Nucleus accumbens (tissue), 56 donors: ENCODE results near the gene RSF1.

Source experiments
- DNase-seq, 56 donors: peaks; one replicate each; lab custom pipeline; 2025; lab: John Stamatoyannopoulos, UW

Gene RSF1

DNA sequence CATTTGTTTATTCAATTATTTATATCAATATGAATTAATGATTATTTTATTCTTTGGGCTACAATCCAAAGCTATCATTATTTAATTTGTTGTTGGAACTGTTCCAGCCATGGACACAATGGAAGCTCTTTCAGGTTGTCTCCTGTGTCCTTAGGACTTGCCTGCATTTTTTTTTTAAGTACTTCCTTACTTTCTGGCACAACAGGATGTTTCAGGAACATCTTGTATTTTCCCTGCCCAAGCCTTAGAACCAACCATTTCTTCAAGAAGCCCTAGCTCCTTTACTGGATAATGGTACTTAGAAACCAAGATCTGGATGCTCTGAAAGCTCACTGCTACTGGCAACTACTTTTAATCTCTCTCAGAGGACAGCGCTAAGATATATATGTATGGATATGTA is 125.1 kb downstream of the RSF1 start:
- DNase-seq: no peak

DNA sequence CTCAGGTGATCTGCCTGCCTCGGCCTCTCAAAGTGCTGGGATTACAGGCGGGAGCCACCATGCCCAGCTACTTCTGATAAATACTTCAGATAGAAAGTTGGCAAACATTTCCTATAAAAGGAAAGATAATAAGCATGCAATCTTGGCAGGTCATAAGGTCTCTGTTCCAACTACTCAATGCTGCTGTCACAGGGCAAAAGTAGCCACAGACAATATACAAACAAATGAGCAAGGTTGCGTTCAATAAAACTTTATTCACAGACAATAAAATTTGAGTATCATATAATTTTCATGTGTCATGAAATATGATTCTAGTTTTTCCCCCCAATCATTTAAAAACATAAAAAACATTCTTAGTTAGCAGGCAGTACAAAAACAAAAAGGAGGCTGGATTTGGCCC is 129.9 kb downstream of the RSF1 start:
- no peak for DNase-seq

DNA sequence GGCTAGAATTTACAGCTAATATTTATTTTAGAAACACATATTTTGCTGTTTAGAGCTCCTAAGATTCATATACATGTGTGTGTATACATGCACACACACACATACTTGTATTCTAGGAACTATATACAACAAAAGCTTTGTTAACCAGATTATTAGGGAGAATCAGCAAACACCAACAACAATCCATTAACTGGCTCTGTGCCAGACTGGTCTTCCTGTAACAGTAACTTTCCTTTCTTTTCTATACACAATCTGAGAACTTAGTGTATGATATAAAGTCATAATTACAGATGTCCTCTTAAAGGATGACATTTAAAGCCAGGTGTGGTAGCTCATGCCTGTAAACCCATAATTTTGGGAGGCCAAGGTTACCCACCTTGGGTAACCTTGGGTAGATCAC is 133.4 kb downstream of the RSF1 start:
- no peak for DNase-seq

DNA sequence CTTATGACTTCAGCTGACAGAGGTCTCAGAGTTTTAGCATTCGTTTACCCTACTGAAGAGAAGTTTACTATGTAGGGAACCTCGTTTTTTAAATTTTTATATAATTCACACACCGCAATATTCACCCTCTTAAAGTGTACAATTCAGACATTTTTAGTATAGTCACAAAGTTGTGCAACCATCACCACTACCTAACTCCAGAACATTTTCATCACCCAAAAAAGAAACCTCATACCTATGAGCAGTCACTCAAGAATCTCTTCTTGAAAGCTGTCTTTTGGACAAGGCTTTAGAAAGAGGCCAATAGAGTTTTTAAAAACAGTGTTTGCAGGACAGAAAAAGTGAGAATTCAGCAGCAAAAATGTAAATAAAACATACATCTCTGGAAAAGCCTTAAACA is 143.4 kb downstream of the RSF1 start:
- DNase-seq: no peak

DNA sequence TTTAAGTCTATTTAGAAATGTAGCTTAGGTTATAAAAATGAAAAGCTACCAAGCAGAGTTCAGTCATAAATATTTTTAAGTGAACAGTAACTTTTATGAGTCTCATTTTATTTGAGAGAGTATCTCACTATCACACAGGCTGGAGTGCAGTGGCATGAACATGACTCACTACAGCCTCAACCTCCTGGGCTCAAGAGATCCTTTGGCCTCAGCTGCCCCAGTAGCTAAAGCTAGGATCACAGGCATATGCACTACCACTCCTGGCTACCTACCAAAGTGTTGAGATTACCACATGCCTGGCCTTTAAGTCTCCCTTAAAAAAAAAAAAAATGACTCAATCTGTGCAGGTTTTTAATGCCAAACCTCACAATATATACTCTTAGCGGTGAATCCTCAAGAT is 148.3 kb downstream of the RSF1 start:
- DNase-seq: no peak

DNA sequence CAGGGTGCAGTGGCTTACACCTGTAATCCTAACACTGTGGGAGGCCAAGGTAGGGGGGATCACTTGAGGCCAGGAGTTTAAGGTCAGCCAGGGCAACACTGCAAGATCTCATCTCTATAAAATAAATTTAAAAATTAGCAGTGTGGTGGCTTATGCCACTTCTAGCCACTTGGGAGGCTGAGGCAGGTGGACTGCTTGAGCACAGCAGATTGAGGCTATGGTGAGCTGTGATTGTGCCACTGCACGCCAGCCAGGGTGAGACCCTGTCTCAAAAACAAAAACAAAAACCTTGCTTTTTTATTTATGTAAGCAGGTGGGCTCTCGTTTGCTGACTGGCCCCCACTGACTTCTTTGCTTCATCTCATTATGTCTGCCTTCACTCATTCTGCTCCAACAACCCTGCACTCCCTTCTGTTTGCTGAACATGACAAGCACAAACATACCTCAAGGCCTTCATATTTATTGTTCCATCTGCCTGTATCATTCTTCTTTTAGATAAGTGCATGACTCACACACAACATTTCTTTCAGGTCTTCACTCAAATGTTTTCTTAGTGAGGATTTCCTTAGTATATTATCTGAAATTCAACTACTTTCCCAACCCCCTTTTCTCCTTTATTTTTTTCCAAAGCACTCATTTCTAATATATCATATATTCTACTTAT is 150.5 kb downstream of the RSF1 start:
- DNase-seq: no peak

DNA sequence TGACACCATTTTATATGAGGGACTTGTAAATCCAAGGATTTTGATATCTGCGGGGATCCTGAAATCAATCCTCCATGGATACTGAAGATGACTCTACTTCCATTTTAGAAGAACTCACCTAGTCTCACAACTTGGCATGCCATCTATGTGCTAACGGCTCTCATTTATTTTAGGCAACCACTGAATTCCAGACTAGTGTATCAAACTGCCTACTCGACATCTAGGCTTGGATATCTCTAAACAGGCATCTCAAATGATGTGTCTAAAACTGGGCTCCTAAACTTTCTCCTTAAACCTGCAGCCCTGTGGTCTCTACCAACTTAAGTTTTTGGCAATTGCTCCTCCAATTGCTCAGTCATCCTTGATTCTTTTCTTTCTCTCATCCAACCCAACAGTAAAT is 151.8 kb downstream of the RSF1 start:
- DNase-seq: no peak

DNA sequence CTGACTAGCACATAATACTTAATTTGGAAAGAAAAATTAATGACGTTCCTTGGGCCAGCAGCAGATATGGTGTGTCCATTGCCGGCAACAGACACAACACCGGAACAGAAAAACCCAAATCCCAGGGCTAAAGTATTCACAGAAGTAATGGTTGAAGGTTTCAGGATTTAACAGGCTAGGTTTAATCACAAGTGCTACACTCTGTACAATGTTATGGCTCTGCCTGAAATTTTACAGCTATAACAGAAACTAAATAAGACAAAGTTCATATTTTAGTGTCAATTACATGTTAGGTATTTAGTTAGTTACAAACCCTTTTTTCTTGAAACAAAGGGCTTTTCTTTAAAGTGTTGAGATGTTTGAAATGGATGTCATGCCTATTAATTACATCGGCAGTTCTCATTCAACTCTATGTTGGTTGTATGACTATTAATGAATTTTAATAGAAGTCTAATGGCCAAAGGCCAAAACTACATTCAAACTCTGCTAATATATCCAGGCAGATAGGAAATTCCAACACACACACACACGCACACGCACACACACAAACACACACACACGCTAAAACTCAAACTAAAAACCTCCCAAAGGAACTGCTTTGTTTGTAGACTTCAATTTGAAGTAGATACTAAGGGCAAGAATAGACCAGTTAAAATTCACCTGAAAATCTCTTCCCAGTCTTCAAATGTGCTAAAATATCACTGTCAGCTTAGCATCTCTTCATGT is 155.1 kb downstream of the RSF1 start:
- DNase-seq: no peak

DNA sequence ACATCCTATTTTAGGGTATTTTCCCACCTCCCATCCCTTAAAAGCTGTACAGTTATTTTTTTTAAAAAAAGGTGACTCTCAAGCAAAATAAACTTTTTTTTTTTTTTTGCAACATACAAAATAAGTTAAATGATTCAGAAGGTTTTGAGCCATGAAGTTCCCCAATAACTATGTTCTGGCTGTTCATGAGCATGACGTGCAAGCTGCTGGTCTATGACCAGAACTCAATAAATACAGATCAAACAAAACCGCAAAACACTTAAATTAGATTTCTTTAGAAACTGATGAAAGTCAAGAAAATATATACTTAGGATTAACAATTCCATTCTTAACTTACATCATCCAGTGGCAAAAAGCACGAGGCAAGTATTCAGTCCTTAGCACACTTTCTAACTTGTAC is 158.9 kb downstream of the RSF1 start:
- DNase-seq: no peak

DNA sequence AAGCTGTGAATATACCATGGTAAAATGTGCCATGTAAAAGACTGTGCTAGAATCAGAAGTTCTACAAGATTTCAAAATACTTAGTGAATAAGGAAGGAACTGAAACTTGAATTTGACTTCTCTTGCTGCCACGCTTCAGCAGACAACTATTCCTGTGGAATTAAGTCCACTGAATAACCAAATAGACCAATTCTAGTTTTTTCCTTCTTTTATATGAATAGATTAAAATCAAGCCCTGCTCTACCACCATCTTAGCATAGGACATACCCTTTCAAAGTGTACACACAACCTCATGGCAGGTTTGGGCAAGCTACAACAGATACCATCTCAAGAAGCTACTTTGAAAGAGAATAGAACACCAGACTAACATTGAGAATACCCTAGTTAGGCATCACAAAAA is 159.6 kb downstream of the RSF1 start:
- DNase-seq: no peak

DNA sequence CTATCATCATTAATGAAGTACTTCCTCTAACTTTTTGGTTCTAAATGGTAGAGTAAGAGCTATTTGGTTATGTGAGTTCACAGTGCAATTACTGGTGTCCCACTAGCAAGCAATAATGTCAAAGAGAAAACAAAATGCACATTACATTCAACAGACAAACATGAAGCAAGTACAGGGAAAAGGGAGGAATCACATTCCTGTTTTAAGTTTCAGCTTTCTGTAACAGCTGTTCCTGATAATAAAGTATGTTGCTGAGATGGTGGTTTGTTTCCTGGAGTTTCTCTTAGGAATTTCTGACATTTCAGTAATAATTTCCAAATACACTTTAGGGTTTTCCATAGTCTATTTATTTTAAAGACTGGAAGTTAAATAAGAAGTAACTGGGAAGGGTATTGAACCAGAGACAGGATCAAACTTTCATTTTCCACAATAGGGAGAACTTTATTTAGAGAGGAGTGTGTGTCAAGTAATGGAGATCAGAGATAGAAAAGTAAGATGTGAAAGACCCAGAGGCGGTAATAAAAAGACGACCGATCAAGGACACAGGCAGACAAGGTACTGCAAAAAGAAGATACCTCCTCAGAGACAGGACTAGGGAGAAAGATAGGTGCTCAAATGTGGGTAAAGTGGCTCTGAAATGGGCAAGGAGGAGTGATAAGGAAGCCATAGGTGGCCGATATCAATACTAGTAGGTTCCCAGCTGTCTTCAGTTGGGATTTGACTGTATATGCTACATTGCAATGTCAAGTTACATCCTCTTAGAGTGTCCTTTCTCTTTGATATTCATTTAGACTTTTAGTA is 162.1 kb downstream of the RSF1 start:
- no peak for DNase-seq

DNA sequence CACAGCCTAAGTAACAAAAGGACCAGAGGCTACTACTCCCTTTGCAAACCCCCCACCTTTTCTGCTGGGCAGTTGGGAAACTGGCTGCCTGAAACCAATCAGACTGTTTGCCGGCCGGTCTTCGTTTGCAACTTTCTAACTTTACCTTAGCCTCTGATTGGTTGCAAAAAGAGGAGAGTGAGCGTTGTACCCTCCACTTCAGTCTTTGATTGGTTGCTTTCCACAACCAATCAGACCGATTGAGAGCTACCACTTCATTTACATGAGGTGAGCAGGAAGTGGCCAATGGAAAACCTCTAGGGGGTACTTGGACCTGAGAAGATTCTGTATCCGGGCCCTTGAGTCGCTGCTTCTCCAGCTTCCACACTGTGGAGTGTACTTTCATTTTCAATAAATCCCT is 164.2 kb downstream of the RSF1 start:
- no peak for DNase-seq

DNA sequence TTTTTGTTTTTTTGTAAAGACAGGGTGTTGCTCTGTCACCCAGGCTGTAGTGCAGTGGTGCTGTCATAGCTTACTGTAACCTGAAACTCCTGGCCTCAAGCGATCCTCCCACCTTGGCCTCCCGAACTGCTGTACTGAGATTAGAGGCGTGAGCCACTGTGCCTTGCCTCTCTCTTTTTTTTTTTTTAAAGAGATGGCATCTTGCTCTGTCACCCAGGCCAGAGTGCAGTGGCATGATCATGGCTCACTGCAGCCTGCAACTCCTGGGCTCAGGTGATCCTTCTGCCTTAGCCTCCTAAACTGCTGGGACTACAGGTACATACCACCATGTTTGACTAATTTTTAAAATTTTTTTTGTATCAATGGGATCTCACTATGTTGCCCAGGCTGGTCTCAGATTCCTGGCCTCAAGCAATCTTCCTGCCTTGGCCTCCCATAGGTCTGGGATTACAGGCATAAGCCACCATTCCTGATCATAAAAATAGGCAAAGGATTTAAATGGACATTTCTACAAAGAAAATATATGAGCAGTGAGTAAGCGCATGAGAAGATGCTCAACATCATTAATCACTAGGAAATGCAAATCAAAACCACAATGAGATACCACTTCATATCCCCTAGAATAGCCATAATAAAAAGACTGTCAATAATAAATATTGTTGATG is 165.6 kb downstream of the RSF1 start:
- DNase-seq: no peak

DNA sequence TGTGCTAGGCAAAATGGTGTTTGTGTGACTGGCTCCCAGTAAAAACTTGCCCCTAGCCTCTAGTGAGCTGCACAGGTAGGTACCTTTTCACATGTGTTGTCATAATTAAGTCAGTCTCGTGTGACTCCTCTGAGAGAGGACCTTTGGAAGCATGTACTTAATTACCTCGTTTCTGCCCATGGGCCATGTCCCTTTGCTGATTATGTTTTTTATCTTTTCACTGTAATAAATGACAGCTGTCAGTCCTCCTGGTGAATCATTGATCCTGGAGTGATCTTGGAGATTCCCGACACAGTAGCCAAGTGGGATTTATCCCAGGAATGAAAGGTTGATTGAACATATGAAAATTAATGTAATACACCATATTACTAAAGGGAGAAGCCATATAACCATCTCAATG is 170.4 kb downstream of the RSF1 start:
- DNase-seq: no peak

DNA sequence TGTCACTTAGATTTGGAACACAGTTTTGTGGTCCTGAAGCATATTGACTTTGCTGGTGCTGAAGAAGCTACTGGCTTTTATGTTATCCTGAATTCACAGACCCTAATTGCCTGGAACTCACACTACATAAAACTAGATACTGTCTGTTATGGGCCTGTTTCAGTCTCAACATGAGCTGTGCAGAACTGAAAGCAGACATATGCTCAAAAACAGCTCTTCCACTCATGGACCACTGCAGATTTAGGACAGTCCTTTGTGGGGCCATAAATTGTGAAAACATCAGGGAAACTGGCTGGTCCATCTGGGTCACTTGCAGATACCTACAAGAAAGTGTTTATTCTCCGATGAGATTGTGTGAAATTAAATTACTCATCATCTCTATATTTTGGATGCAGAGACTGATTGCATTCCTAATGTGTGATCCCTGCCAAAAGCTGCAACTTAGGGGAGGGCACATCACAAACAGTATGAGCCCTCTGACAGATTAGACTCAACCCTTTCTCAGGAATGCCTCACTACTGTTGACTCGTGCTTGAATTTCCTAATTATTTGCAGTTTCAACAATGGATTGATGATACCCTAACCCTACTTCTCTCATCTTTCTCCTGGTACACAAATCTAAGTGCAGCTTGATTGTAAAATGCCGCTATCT is 172.7 kb downstream of the RSF1 start:
- no peak for DNase-seq

DNA sequence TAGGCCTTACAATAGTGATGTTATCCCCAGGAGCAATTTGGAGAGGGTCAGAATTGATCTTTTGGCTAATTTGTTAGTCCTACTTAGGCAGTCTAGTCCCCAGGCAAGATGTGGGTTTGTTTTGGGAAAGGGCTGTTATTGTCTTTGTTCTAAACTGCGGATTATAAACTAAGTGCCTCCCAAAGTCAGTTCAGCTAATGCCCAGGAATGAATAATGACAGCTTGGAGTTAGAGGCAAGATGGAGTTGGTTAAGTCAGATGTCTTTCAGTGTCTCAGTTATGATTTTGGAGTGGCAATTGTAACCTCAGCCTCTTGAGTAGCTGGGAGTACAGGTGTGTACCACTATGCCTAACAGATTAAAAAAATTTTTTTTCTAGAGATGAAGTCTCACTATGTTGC is 175.6 kb downstream of the RSF1 start:
- DNase-seq: no peak

DNA sequence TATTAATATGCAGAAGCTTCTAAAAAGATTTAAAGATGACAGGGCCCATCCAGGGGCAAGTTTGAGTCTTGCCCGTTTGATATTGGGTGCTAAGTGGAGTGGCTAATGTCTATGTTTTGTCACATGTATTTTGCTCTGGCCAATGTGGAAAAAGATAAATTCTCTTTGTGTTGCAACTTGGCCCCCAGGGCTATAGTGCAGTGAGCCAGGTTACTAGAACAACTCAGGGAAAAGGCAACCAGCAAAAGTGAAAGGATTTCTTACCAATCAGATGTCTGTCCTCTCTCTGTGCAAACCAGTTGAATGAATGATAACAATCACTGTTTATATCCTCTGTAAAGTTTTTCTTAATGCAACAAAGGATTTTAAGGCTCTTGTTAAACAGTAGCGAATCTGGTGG is 178.3 kb downstream of the RSF1 start:
- DNase-seq: no peak

DNA sequence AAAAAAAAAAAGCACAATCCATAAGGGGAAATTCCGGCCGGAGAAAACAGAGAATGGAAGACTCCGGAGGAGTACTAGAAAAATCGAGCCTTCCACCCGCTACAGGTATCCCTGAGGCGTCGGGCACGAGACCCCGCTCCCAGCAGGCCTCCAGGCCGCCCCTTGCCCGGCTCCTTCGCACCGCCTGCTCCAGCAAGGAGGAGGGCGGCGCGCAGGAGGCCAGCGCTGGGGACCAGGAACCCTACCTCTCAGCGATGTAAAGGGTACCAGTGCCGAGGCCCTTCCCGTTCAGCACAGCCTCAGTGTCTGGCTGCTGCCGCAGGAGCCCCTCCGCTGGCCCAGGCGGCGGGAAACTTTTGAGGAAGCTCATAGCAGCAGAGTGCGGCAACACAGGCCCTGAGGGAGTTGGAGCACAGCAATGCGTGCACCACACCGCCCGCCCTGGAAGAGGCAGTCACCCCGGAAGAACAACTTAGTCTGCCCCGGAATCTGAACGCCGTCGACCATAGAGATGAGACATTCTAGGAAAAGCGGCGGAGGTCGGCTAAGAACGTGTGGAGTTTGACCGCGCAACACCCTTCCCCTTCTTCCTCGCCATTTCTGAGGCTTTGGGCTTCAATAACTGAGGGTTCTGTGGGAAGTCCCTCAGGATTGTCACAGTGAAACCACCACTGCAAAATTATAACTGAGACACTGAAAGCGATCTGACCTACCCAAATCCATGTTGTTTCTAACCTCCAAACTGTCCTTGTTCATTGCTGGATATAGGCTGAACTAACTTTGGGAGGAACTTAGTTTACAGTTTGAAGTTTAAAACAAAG is 183.0 kb downstream of the RSF1 start, which contains the start of gene CLNS1A:
TSS of gene CLNS1A (minus strand) at position 450 of the 821 bp plus-strand sequence. CDS start at position 370, 80 bp downstream.
- DNase-seq: peak; percentile 38 to 95 (median 86)

DNA sequence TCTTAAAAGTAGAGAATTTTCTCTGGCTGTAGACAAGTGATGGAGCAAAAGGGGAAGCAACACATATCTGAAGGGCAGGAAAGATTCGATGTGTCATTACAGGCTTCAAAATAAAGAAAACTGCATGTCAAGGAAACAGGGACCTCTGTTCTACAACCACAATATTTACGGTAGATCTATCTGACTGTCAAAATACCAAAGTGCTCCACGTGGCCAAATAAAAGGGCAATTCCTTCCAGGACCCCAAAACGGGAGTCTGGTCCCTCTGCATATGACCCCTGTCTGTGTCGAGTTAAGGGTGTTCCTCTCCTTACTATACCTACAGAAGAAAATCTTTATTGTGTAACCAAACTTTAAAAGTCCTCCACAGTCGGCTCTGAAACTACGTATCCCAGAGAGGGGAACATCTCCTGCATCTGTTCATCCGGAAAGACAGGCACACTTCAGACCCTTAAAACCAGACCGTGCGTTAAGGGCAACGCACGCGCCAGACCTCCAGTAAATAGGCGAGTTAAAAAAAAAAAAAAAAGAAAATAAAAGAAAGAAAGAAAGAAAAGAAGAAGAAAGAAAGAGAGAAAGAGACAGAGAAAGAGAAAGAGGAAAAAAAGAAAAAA is 183.7 kb downstream of the RSF1 start:
- no peak for DNase-seq
